Right cardiac atrium (tissue), 5 donors: ENCODE data around the gene MCIDAS. TPM values are rescaled to one million over a fixed set of nuclear protein-coding genes. Genes with fewer than 3 reads are reported as not detected.
A peak's percentile ranks its signal among the peaks of the same experiment; 100 is the strongest.

Experiments
- ATAC-seq, 2 donors: fragments of 200-7000 bp; cut with Tn5 transposase; one replicate each; pipeline versions ENCODE4 v1.8.0 to v1.9.1; 2020; ENCODE audit warnings: moderate library complexity in 2 of 2, mild to moderate bottlenecking in 1 of 2
- DNase-seq, 3 donors: peaks; one replicate each; pipeline ENCODE4 v3.0.0-alpha.2; 2020
- H3K27ac ChIP-seq: one replicate; pipeline ENCODE4 v1.5.1; 2013; ENCODE audit warnings: mild to moderate bottlenecking, low read length, control low read depth, moderate library complexity
- H3K27me3 ChIP-seq: one replicate; pipeline ENCODE4 v1.6.1; 2013; ENCODE audit not compliant: control insufficient read depth, insufficient read depth
- H3K4me1 ChIP-seq: one replicate; pipeline ENCODE4 v1.6.1; 2013; ENCODE audit warnings: low read length; ENCODE audit not compliant: control insufficient read depth, insufficient read depth
- H3K4me3 ChIP-seq: one replicate; pipeline ENCODE4 v1.5.1; 2013; ENCODE audit warnings: low read length, control low read depth
- H3K9me3 ChIP-seq: one replicate; pipeline ENCODE4 v1.6.1; 2013; ENCODE audit warnings: low read length; ENCODE audit not compliant: control insufficient read depth
- WGBS: extraction: QIAGEN DNeasy Blood & Tissue Kit; methylation state at CpG from one replicate; pipeline ENCODE4 v1.1.7; 2013; 5-methylcytosine and 5-hydroxymethylcytosine counted together
- intact Hi-C, 4 donors: fragments of 100-400 bp; cut with DNase I; formaldehyde crosslinking; loops; one replicate each; pipeline versions ENCODE4 v1.11.0 to v1.14.0; 2022 to 2023
- polyA plus RNA-seq: library from polyadenylated mRNA; stranded (reverse); fragments of 200-250 nt; gene quantifications from one replicate; pipeline ENCODE4 v1.2.3, GENCODE V29; 2013
- total RNA-seq, 4 donors: library from RNA; stranded (reverse); fragmentation: NEBNext Ultra II Directional; extraction: Animal tissue kit (Norgen Biotek cat#: 25700); gene quantifications; one replicate each; pipeline ENCODE4 v1.2.1, GENCODE V29; 2021
- donor health status: healthy with polysubstance abuse.
- donor health status: DM: no; HTN: yes; CAD: no.
- donor health status: DM: no; HTN: no; CAD: no.
- donor health status: DM: no; HTN: yes; CAD: no; lungs with severe emphysema.
- donor health status: DM: yes; HTN: yes; CAD: no.

The MCIDAS gene
- total and polyA plus RNA-seq, 5 donors: not detected

DNA sequence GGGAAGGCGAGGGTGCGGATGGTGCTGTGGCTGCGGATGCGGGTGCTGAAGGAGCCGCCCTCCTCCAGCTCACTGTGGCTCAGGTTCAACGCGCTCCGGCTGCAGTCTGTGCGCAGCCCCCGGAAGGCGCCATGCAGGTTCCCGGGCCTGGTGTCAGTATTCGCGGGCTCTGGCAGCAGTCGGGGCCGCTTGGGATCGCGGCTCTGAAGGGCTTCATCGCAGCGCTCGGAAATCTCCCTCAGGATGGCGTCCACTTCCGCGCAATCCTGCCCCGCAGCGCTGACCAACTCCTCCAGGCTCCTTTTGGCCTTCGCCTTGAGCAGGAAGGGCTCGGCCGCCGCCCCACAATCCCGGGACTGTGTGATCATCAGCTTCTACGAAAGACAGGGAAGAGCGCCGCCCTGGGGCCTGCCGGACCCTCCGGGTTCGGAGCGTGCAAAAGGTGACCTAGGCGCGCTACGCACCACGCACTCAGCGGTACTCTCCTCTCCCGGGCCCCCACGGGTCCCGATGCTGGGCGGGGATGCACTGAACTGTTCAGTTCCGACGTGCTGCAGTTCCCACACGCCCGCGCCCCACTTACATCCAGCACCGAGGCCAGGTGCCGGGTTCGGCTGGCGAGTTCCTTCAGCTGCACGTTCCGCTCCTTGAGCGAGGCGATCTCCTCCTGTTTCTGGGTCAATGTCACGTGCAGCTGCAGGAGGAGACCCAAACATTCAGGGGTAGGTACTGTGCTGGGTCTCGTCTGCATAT is 6.5 kb downstream of the MCIDAS start:
- Histone ChIP-seq H3K27me3 (peaks cover 10% of the 10 kb centered on the region), H3K27ac (no peak overlapping the region), H3K4me3 (peak overlapping the region; percentile 8), H3K9me3 (no peaks in the 10 kb centered on the region), H3K4me1 (no peaks in the 10 kb centered on the region)
- WGBS: 4% methylated on average over 62 of the region's 62 CpGs
- peak in 2 of 3 donors; percentile 22 to 50 for DNase-seq
- intact Hi-C loops: no loop called here
- ATAC-seq: peak; percentile 52 to 71

GRCh38 chr5:55219770-55220169 is 7.3 kb downstream of the MCIDAS start:
- Histone ChIP-seq H3K27me3 (peaks cover 10% of the 10 kb centered on the region), H3K4me3 (no peak overlapping the region), H3K4me1 (no peaks in the 10 kb centered on the region), H3K27ac (no peak overlapping the region), H3K9me3 (no peaks in the 10 kb centered on the region)
- 94% methylated on average over 3 of the region's 3 CpGs for WGBS
- intact Hi-C loops: no loop called here
- ATAC-seq (no peak), DNase-seq (no peak)

DNA sequence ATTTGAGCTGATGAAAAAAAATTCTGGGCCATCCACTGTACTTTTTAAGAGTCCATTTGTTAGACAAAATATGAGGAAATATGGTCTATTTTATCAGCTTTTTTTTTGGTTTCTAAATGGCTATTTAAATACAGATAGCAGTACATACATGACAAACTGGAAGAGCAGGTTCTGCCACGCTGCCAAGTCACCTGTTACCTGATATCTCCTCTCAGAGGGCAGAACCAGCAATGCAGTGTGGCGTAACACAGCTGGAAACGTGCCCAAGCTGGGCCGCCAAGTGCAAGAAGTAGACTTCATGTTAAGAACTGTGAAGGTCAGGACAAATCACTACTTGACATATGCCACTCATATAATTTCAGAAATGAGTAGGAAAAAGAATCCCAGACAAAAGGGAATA is 8.1 kb downstream of the MCIDAS start:
- no peak for DNase-seq
- Histone ChIP-seq H3K4me3 (no peak overlapping the region), H3K27ac (no peak overlapping the region), H3K27me3 (peaks cover 4% of the 10 kb centered on the region), H3K4me1 (no peaks in the 10 kb centered on the region), H3K9me3 (no peaks in the 10 kb centered on the region)
- intact Hi-C loops: no loop called here
- ATAC-seq: no peak
- WGBS: 75% methylated on average over 4 of the region's 4 CpGs

GRCh38 chr5:55211184-55211874 is 15.8 kb downstream of the MCIDAS start:
- Histone ChIP-seq H3K4me1 (no peaks in the 10 kb centered on the region), H3K9me3 (no peaks in the 10 kb centered on the region), H3K27me3 (no peaks in the 10 kb centered on the region), H3K4me3 (no peak overlapping the region), H3K27ac (no peak overlapping the region)
- ATAC-seq (no peak), DNase-seq (no peak)
- intact Hi-C loops: no loop called here
- 80% methylated on average over 2 of the region's 2 CpGs for WGBS

GRCh38 chr5:55205001-55205400 is 22.1 kb downstream of the MCIDAS start:
- 45% methylated on average over 2 of the region's 2 CpGs for WGBS
- Histone ChIP-seq H3K4me3 (no peak overlapping the region), H3K4me1 (no peaks in the 10 kb centered on the region), H3K27ac (no peak overlapping the region), H3K27me3 (no peaks in the 10 kb centered on the region), H3K9me3 (no peaks in the 10 kb centered on the region)
- no peak for ATAC-seq
- intact Hi-C loops: no loop called here
- no peak for DNase-seq

DNA sequence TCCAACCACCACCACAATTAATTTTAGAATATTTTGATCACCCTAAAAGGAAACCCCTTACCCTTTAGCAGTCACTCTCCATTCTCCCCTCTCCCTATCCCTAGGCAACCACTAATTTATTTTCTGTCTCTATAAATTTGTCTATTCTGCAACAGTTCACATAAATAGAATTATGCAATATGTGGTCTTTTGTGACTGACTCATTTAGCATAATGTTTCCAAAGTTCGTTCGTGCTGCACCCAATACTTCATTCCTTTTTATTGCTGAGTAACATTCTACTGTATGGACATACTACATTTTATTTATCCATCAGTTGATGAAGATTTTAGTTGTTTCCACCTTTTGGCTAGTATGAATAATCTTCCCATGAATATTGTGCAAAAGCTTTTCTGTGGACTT is 36.0 kb downstream of the MCIDAS start:
- H3K27me3 ChIP-seq: peaks cover 5% of the 10 kb centered on the region
- WGBS: 84% methylated on average over 2 of the region's 2 CpGs
- no peak for DNase-seq
- no peaks in the 10 kb centered on the region for H3K9me3 ChIP-seq
- H3K4me3 ChIP-seq: no peak overlapping the region
- no peaks in the 10 kb centered on the region for H3K4me1 ChIP-seq
- intact Hi-C loops: no loop called here
- no peak overlapping the region for H3K27ac ChIP-seq
- ATAC-seq: no peak

- no peak for DNase-seq
- Histone ChIP-seq H3K4me3 (no peak overlapping the region), H3K27me3 (peaks cover 5% of the 10 kb centered on the region), H3K4me1 (no peaks in the 10 kb centered on the region), H3K27ac (no peak overlapping the region), H3K9me3 (no peaks in the 10 kb centered on the region)
- WGBS: 57% methylated on average over 6 of the region's 6 CpGs
- ATAC-seq: no peak
- intact Hi-C loops: no loop called here
These were observed 38.2 kb downstream of the MCIDAS start for GRCh38 chr5:55188656-55189540.

DNA sequence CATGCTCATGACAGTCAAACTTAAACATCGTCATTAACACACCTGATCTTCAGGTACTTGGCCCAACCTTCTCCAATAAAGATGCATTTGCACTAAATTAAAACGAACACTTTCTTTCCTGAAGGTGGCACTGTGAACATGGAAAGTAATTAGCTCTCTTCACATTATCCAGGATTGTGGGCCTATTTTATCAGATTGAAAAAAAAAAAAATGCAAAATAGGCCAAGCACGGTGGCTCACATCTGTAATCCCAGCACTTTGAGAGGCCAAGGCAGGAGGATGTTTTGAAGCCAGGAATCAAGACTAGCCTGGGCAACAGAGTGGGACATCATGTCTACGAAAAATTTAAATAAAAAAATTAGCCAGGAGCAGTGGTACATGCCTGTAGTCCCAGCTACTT is 39.7 kb downstream of the MCIDAS start:
- peaks cover 2% of the 10 kb centered on the region for H3K9me3 ChIP-seq
- DNase-seq: no peak
- 49% methylated on average over 4 of the region's 4 CpGs for WGBS
- ATAC-seq: no peak
- no peaks in the 10 kb centered on the region for H3K4me1 ChIP-seq
- peaks cover 5% of the 10 kb centered on the region for H3K27me3 ChIP-seq
- H3K27ac ChIP-seq: no peak overlapping the region
- no peak overlapping the region for H3K4me3 ChIP-seq
- intact Hi-C loops: no loop called here

- ATAC-seq (no peak), DNase-seq (no peak)
- Histone ChIP-seq H3K4me3 (no peak overlapping the region), H3K27me3 (peaks cover 5% of the 10 kb centered on the region), H3K9me3 (peaks cover 2% of the 10 kb centered on the region), H3K27ac (no peak overlapping the region), H3K4me1 (no peaks in the 10 kb centered on the region)
- WGBS: 56% methylated on average over 1 of the region's 1 CpG
- intact Hi-C loops: no loop called here
These were observed 47.1 kb downstream of the MCIDAS start for GRCh38 chr5:55180016-55180415.

DNA sequence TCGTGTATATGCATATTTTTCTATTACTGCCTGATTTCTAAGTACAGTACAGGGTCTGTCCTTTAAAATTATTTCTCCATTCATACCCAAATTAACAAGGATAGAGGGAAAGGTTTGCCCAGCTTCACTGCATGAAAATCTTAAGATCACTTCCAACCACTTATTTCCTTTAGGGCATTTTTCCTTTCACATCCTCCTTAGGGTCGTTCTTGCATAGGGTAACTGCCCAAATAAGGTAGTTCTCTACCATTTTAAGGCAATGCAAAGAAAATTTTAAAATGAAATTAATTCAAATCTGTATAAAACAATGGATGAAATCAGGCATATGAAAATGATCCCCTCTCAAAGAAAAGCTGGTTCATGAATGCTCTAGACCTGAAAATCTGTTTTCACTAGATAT is 50.0 kb downstream of the MCIDAS start:
- Histone ChIP-seq H3K27me3 (peaks cover 5% of the 10 kb centered on the region), H3K4me3 (no peak overlapping the region), H3K9me3 (no peaks in the 10 kb centered on the region), H3K27ac (no peak overlapping the region), H3K4me1 (no peaks in the 10 kb centered on the region)
- intact Hi-C loops: loop anchor here in 1 of 4 donors (10.0 kb wide), 1 partner anchor 58 kb away; the partner anchor contains the start of gene CCNO
- ATAC-seq (no peak), DNase-seq (no peak)
- 11% methylated on average over 2 of the region's 2 CpGs for WGBS
